Activated gamma-delta T cell (primary cell): ENCODE data around the gene DOC2A.
A peak's percentile ranks its signal among the peaks of the same experiment; 100 is the strongest.

Experiments used
- DNase-seq: peaks from one replicate; lab custom pipeline; 2025; lab: John Stamatoyannopoulos, UW

DOC2A gene

DNA sequence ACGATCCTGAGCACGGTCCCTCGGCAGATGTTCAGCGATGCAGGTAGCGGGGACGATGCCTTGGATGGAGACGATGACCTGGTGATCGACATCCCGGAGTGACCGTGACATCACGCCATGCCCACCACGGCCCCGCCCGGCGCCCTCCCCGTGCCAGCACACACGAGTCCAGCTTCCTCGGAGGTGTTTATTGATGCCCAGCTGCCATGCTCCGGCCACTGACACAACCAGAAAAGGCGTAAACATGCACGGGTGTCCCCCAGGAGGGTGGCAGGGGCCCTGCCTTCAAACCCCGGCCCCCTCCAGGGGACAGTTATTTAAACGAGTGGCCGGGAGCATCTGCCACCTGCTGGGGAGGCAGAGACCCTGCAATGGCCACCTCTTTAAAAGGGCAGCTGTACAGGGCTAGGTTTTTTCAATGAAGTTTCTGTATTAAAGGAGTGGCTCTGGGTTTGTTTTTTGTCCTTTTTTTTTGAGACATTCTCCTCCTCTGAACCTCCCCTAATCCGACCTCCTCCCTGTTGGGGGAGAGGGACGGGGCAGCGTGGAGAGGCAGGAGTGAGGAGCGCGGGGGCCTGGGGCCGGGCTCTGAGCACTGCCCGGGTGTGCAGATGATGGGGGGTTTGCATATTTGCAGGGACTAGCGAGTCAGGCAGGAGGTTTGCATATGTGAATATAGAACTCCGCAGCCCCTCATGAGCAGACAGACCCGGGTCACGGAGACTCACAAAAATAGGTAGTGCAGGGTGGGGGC is 5.3 kb downstream of the DOC2A start:
- no peak for DNase-seq

DNA sequence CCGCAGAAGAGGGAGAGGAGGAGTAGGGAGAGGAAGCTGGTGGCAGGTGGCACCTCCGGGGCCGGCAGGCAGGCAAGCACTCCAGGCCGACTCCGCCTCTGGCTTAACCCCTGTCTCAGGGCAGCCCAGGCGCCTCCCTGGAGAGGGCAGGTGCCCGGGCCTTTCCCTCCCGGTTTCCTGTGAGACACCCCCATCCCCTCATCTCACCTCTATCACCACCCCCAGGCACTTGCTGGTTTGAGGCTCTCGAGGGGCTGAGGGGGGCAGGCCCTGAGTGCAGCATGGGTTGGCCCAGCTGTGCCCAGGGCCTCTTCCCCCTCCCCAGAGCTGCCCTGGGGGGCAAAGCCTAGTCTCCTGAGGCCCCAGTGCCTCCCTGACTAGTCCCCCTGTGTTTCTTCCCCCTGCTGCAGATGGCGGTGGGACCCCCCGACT is 6.0 kb downstream of the DOC2A start:
- no peak for DNase-seq

DNA sequence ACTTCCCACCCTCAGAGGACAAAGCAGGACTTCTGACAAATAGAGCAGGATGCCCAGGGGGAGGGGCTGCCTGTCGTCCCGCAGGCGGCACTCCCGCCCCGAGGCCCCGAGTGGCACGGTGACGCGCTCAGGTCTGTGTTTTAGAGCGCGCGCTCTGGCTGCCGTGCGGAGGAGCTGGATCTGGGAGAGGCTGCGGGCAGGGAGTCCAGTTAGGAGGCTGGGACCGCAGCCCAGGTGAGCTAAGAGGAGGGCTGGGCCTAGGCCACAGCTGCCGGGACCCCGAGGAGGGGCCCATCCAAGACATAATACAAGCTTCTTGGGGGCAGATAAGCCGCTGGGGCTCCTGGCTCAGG is 6.4 kb downstream of the DOC2A start:
- no peak for DNase-seq

DNA sequence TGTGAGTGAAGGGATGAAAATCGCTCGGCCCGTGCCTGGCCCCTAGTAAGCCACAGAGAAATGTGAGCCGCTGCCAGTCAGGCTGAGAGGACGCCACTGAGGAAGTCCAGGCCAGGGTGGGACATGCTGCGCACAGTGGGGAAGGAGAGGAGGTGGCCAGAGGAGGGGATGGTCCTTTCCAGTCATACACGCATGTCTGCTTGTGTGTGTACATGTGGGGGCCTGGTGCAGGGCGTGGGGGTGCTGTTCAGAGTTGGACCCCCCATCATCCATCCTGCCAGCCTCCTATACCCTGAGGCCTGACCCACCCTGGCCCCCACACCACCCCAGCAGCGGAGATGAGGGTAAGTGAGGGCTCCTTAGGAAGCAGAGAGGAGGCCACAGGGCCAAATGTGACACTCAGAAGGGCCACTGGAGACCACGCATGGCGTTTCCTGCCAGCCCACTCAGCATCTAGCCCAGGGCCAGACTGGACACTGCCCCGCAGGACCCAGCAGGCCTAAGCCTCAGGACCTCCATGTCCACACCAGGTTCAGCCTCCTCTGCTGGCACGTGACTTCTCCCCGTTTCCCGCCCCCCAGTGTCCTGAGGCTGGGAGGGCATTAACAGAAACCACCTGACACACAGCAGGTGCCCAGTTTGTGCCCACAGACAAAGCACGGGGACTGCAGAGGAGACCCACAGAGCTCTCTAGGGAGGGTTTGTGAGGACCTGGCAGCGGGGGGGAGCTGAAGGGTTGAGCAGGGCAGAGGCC is 7.0 kb downstream of the DOC2A start:
- DNase-seq, result no peak

DNA sequence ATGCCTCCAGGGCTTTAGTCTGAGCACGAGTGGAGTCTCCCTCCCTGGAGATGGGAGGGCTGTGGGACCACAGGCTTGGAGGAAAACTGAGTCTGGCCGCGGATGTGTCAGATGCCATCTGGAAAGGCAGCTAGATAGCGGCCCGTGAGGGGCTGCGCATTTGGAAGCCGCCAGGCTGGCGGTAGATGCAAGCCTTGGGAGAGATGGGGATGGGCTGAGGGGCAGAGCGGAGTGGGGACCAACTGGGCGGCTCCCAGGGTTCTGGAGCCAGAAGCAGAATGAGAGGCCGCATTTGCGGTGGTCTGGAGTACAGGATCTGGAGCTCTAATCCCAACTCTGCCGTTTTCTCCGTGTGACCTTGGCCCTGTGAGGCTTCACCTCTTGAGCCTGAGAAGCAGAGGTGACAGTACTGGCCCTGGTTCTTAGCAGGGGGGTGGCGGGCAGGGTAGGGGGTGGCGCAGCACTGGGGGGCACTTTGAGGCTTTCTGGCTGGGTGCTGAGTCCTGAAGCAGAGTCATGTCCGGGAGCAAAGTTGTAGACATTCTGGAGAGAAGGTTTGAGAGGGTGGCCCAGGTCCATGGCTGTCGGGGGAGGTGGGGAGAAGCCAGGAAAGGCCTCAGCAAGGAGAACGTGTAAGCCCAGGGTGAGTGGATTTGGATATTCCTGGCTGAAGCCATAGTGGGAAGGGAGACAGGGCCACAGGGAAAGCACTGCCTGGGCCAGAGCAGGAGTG is 8.0 kb downstream of the DOC2A start:
- no peak for DNase-seq

DNA sequence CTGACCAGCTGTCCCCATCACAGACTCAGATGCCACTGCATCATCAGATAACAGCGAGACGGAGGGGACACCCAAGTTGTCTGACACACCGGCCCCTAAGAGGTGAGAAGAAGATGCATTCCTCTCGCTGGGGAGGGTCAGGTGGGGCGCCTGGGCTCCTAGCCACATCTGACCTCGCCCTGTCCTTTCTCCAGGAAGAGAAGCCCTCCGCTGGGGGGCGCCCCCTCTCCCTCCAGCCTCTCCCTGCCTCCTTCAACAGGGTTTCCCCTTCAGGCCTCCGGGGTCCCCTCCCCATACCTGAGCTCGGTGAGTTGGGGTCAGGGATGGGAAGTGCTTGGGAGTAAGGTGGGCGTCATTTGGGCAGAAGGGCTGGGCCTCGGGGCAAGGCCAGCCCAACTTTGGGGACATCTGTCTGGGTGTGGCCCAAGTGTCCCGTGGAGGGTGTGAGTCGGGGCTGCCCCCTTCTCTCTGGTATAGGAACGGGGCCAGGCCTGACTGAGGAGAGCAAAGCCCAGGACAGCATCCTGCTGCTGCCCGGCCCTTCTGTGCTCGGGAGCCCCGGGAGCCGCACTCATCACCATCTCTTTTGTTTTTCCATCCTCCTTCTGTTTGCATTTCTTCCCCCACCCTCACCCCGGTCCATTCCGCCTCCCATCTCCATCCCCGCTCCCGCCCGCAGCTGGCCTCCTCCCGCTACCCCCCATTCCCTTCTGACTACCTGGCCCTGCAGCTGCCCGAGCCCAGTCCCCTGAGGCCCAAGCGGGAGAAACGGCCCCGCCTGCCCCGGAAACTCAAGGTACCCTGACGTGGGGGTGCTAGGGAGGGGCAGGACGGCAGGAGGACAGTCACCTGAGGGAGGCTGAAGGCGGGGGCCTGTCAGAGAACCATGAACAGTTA is 9.8 kb downstream of the DOC2A start:
- DNase-seq, result no peak

DNA sequence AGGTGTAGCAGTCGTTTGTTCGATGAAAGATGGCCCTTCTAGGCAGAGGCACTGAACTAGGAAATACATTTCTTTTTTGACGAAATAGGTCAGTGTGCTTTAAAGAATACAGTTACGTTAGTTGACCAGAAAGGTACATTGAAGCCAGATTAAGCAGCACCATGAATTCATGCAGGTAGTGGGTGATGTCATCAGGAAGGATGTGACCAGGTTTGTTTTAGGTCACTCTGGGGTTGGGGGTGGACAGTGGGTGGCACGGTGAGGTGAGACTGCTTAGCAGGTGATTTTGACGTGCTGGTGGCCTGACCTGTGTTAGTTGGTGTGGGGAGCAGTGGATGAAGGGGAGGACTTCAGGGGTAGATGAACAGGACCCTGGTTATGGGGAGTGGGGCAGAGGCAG is 11.2 kb downstream of the DOC2A start:
- DNase-seq, result no peak

DNA sequence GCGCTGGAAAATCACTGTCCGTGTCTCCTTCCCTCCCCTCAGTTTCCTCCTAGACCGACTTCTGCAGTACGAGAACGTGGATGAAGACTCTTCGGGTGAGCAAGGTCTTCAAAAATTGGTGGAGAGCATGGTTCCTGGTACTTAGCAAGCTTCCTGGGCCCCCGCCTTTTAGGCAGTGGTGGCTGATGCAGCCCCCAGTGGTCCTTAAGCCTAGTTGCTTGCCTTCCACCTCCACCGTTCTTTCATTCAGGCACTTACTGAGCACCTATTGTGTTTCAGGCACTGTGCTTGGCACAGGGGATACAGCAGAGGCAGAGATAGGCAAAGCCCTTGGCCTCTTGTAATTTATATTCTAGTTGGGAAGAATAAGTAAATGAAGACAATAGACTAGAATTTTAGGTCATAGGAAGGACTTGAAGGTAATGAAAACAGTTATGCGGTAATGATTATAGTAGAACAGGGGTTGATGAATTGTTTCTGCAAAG is 14.0 kb downstream of the DOC2A start:
- DNase-seq, result no peak

DNA sequence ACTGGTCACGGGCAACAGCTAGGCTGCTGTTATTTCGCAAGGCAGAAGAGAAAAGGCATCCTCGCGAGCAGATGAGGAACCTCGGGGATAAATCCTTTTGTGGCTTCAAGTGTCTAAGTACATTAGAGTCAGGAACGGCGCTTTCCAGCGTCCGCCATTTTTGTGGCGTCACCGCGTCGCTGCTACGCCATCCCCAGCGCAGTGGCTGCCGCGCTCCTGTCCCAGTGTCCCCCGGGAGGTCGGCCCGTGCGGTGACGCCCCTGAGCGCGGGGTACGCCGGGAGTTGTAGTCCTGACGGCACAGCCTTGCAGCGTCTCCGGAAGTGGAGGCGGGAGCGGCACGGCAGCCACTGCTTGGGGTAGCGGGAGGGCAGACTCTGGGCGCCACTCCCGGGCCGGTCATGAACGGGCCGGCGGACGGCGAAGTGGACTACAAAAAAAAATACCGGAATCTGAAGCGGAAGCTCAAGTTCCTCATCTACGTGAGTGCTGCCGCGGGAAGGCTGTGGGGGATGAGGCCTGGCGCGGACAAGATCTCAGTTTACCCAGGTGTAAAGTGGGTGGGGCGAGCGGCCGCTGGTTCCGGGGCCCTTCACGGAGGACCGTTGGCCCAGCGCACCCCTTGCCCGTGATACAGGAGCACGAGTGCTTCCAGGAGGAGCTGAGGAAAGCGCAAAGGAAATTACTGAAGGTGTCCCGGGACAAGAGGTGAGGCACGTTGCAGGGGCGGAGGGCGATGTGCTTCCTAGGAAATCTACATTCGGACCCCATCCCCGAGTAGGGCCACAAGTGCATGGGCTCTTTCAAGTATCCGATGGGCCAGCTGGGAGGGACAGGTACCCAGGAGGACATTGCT is 14.7 kb downstream of the DOC2A start, which contains the start of gene INO80E:
INO80E (plus strand) TSS at position 331 of the 855 bp plus-strand sequence; CDS start at position 401, 70 bp downstream.
- DNase-seq, result peak; percentile 99

DNA sequence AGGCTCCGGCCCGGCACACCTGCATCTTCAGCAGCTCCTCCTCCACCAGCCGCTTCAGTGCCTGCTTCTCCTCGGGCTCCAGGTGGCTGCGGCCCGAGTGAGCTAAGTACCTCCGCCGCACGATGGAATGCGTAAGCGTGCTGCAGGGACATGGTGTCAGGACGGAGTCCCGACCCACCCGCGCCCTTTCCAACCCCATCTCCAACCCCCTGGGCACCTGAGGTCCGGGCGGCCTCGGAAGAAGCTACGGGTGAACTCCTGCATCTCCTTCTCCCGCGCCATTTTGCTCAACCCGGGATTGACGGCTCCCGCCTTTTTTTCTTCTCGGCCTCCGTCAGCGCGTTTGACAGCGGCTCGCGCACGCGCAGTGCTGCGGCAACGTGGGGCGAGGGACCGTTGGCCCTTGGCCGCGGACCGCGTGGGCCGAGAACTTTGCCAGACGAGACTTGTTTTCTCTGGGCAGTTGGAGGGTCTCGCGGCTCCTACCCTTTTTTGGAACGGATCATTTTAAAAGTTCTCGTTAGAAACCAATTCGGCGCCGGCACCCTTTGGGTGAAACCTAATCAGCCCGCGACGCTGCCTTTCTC is 15.4 kb downstream of the DOC2A start, which contains the start of gene HIRIP3:
HIRIP3 (minus strand) TSS at position 294 of the 587 bp plus-strand sequence; CDS start at position 282, 12 bp downstream.
- DNase-seq, result peak; percentile 75

DNA sequence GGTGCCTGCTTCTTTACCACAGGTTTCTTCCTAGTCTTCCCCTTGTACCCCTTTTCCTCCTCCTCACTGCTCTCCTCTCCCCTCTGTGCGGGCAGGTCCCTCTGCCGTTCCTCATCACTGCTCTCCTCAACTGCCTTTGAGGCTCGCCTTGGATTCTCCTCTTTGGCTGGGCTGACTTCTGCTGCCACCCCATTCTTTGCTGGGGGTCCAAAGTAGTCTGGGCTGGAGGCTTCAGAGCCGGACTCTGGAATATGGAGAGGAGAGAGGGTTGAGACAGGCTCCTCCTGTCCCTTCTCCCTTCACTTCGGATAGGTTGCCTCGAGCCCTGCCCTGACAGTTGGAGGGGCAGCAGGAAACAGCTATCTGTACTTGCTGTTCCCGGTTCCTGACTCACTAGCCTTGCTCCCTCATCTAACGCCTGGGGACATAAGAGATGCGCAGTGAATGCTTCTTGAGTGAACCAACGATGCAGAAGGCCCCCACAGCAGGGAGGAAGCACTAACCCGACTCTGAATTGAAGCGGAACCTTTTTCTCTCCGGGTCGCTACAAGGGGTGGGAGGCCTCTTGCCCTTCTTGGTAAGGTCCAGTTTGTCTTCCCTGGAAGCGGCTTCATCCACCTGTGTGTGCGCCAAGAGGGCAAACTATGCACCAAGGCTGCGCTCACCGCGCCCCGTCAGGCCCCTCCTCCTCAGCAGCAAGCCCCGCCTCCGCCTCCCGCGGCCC is 16.1 kb downstream of the DOC2A start:
- no peak for DNase-seq

DNA sequence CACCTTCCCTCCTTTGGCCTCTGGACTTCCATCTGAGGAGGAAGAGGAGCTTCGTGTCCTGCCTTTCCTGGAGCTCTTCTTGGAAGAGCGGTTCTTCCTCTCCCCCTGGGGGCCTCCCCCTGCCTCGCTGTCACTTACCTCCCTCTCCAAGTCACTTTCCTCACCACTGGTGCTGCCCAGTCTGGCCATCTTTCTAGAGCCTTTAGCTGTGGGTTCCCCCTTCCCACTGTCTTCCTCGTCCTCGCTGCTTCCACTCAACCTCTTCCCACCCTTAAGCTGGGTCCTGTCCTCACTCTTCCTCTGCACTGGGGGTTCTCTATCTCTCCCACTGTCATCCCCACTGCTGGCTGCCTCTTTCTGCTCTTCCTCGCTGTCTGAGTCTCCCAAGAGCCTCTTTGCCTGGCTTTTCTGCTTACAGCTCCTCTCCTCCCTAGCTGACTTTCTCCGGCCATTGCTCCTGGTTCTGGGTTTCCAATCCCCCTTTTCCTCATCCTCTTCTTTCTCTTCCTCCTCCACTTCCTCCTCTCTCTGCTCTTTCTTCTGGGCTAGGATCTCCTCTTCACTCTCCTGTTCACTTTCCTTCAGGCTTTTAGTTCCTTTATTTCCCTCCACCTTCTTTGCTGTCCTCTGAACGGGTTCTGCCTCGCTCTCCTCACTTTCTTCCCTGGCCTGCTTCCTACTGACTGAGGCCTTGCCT is 16.8 kb downstream of the DOC2A start:
- DNase-seq, result no peak

DNA sequence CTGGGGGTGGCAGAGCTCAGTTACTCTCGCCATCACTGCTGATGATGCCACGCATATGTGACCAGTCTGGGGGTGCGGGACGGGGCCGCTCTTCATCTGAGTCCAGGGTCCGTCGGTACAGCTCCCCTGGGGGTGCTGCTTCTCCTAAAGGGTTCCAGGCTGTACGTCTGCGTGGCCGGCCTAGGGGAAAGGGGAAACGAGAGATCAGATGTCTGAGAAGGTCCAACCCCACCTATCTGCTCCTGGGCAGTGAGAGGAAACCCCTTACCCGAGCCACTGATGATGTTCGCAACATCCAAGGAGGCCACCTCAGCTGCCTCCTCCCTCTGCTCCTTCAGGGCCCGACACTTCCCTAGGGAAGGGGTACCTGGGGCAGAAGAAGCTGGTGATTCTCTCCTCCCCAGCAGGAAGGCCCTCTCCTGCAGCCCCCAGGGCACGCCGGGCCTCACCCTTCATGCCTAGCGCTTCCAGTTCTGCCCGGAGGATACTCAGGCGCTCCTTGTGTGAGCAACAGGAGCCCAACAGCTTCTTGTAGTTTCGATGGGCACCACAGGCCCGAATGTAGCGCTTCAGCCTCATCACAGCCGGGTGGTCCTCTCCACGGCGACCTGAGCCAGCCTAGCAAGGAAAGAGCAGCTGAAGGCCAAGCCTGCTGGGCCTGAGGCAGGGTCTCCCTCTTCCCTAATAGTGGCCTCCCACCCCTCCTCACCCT is 17.5 kb downstream of the DOC2A start:
- DNase-seq, result no peak

DNA sequence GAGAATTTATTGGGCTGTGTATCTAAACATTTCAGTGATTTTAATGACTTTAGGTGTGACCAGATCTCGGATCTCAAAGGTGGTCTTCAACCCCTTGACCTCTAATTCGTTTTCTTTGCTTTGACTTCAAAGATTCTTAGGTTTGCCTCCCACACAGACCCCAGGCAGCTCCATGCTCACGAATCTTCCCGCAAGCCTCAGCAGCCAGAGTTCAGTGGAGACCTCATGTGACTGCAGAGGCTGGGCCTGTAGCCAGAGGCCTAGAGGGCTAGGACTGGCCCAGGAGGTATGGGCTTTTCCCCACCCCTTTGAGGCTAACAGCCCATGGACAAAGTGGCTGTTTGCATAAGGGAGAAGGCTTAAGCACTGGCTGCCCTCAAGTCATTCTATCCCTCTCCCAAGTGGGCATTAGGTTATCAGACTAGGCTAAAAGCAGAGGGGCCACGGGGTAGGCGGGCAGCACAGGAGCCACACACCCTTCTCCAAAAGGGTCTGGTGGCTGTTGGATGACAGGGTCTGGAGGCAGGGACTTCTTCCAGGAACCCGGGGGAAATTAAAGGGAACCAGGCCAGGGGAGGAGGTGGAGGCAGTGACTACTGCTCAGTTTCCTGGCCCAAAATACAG is 18.4 kb downstream of the DOC2A start:
- DNase-seq, result no peak

DNA sequence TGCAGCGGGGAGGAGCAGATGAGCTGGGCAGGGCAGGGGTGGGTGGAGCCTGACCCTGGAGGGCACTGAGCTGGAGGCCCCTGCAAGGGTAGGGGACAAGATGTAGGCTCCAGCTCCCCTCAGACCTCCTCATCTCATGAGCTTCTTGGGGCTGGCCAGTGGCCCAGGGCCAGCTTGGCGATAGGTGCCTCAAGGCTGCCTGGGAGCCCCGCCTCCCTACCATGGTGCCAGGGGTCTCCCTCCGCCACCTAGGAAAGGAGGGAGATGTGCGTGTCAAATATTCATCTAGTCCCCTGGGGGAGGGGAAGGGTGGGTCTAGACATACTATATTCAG is 19.3 kb downstream of the DOC2A start:
- DNase-seq, result no peak

DNA sequence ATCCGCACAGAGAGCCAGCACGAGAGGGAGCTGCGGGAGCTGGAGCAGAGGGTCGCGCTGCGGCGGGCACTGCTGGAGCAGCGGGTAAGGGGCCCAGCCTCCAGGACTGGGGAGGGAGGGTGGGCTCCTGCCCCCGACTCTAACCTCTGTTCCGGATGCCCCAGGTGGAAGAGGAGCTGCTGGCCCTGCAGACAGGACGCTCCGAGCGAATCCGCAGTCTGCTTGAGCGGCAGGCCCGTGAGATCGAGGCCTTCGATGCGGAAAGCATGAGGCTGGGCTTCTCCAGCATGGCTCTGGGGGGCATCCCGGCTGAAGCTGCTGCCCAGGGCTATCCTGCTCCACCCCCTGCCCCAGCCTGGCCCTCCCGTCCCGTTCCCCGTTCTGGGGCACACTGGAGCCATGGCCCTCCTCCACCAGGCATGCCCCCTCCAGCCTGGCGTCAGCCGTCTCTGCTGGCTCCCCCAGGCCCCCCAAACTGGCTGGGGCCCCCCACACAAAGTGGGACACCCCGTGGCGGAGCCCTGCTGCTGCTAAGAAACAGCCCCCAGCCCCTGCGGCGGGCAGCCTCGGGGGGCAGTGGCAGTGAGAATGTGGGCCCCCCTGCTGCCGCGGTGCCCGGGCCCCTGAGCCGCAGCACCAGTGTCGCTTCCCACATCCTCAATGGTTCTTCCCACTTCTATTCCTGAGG is 19.8 kb downstream of the DOC2A start:
- DNase-seq, result no peak

DNA sequence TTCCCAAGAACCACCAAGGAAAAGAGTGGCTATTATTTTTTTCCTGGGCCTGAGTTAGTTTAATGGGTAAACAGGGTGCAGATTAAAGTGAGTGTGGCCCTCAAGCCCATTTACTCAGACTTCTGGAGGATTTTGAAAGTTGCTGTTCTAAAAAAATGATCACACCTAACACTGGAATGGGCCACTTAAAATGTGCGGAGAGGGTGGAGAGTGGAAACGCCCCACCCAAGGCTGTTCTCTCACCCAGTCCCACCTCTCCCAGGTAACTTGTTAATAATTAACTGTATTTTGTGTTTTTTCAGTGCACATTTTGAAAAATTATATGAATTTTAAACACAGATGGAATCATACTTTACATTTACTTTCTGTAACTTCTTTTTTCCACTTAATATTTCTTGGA is 20.8 kb downstream of the DOC2A start:
- DNase-seq, result no peak
